HFFc6 (cell line): ENCODE measurements around the gene ADGRG1. TPM values are rescaled to one million over a fixed set of nuclear protein-coding genes. Genes with fewer than 3 reads are reported as not detected.

Source experiments
- DNase-seq: peaks from one replicate; pipeline ENCODE4 v3.0.0-alpha.2; 2018
- H3K27ac Mint-ChIP-seq: 2 replicates; pipeline ENCODE4 v1.8.0; 2020; ENCODE audit warnings: mild to moderate bottlenecking, mixed read lengths
- H3K27me3 Mint-ChIP-seq: 2 replicates; pipeline ENCODE4 v1.8.0; 2021; ENCODE audit warnings: mild to moderate bottlenecking, moderate library complexity, mixed read lengths; ENCODE audit not compliant: insufficient read depth
- H3K36me3 Mint-ChIP-seq: 2 replicates; pipeline ENCODE4 v1.8.0; 2021; ENCODE audit warnings: low read depth, mixed read lengths
- H3K4me1 Mint-ChIP-seq: 2 replicates; pipeline ENCODE4 v1.8.0; 2020; ENCODE audit warnings: low read depth, mixed read lengths
- H3K4me3 Mint-ChIP-seq: 2 replicates; pipeline ENCODE4 v1.8.0; 2020; ENCODE audit warnings: mild to moderate bottlenecking, moderate library complexity, mixed read lengths
- H3K9me3 Mint-ChIP-seq: 2 replicates; pipeline ENCODE4 v1.8.0; 2020; ENCODE audit warnings: mild to moderate bottlenecking, mixed read lengths
- CTCF ChIP-seq: fragments of 200-600 bp; sonication (generic); IDR thresholded peaks from 2 replicates; pipeline ENCODE4 v1.5.0; 2021; ENCODE audit warnings: antibody characterized with exemption, mild to moderate bottlenecking
- total RNA-seq, 6 experiments: library from RNA; stranded (reverse); fragmentation: NEBNext Ultra II Directional; extraction: Animal tissue kit (Norgen Biotek cat#: 25700); gene quantifications; 2 replicates in 1 of 6; 3 replicates in 5 of 6; pipeline ENCODE4 v1.2.3, GENCODE V29; 2021

Gene ADGRG1
- total RNA-seq, 6 experiments from 2014 or later: 0.18 to 1.4 (median 0.50) TPM

GRCh38 chr16:57658130-57658877 lies 29.9 kb downstream of the ADGRG1 start:
- H3K36me3 Mint-ChIP-seq: no peaks in the 10 kb centered on the region
- no peak overlapping the region for H3K4me3 Mint-ChIP-seq
- H3K9me3 Mint-ChIP-seq: no peaks in the 10 kb centered on the region
- peaks cover 8% of the 10 kb centered on the region for H3K4me1 Mint-ChIP-seq
- no peak for TF ChIP-seq CTCF
- no peak for DNase-seq
- peaks cover 16% of the 10 kb centered on the region for H3K27me3 Mint-ChIP-seq
- no peak overlapping the region for H3K27ac Mint-ChIP-seq

GRCh38 chr16:57658878-57659674 lies 30.6 kb downstream of the ADGRG1 start:
- no peak for TF ChIP-seq CTCF
- H3K9me3 Mint-ChIP-seq: no peaks in the 10 kb centered on the region
- no peaks in the 10 kb centered on the region for H3K36me3 Mint-ChIP-seq
- no peak overlapping the region for H3K27ac Mint-ChIP-seq
- H3K27me3 Mint-ChIP-seq: peaks cover 15% of the 10 kb centered on the region
- no peak overlapping the region for H3K4me3 Mint-ChIP-seq
- peaks cover 8% of the 10 kb centered on the region for H3K4me1 Mint-ChIP-seq
- no peak for DNase-seq

- H3K27ac Mint-ChIP-seq: no peak overlapping the region
- no peaks in the 10 kb centered on the region for H3K36me3 Mint-ChIP-seq
- peaks cover 13% of the 10 kb centered on the region for H3K27me3 Mint-ChIP-seq
- no peaks in the 10 kb centered on the region for H3K4me1 Mint-ChIP-seq
- no peak for DNase-seq
- TF ChIP-seq CTCF: no peak
- no peaks in the 10 kb centered on the region for H3K9me3 Mint-ChIP-seq
- no peak overlapping the region for H3K4me3 Mint-ChIP-seq
Observed at GRCh38 chr16:57660715-57661463, 32.5 kb downstream of the ADGRG1 start.

GRCh38 chr16:57661510-57661909 lies 33.1 kb downstream of the ADGRG1 start:
- no peaks in the 10 kb centered on the region for H3K36me3 Mint-ChIP-seq
- no peaks in the 10 kb centered on the region for H3K4me1 Mint-ChIP-seq
- H3K27ac Mint-ChIP-seq: no peak overlapping the region
- no peak for TF ChIP-seq CTCF
- H3K4me3 Mint-ChIP-seq: no peak overlapping the region
- no peak for DNase-seq
- H3K27me3 Mint-ChIP-seq: peaks cover 13% of the 10 kb centered on the region
- no peaks in the 10 kb centered on the region for H3K9me3 Mint-ChIP-seq

- H3K27me3 Mint-ChIP-seq: peaks cover 13% of the 10 kb centered on the region
- no peaks in the 10 kb centered on the region for H3K9me3 Mint-ChIP-seq
- no peaks in the 10 kb centered on the region for H3K4me1 Mint-ChIP-seq
- TF ChIP-seq CTCF: no peak
- no peak for DNase-seq
- H3K27ac Mint-ChIP-seq: no peak overlapping the region
- H3K36me3 Mint-ChIP-seq: no peaks in the 10 kb centered on the region
- no peak overlapping the region for H3K4me3 Mint-ChIP-seq
Observed at GRCh38 chr16:57661936-57662906, 33.8 kb downstream of the ADGRG1 start.
